Endodermal cell (in vitro differentiated cells): ENCODE measurements around the gene CPAMD8. TPM values are rescaled to one million over a fixed set of nuclear protein-coding genes. Genes with fewer than 3 reads are reported as not detected.
A peak's percentile ranks its signal among the peaks of the same experiment; 100 is the strongest.

Source experiments
- DNase-seq: peaks from one replicate; pipeline ENCODE4 v3.0.0-alpha.2; 2017
- H3K27ac ChIP-seq: 2 replicates; pipeline ENCODE4 v1.5.1; 2013; ENCODE audit warnings: mild to moderate bottlenecking, low read depth, low read length, moderate library complexity
- H3K27me3 ChIP-seq: 2 replicates; pipeline ENCODE4 v1.6.1; 2013; ENCODE audit warnings: mild to moderate bottlenecking, low read length, moderate library complexity; ENCODE audit not compliant: insufficient read depth, control insufficient read depth, poor library complexity, severe bottlenecking
- H3K36me3 ChIP-seq: 2 replicates; pipeline ENCODE4 v1.7.0; 2013; ENCODE audit warnings: mild to moderate bottlenecking, low read length, moderate library complexity; ENCODE audit not compliant: control insufficient read depth, insufficient read depth
- H3K4me1 ChIP-seq: one replicate; pipeline ENCODE4 v1.7.0; 2013; ENCODE audit warnings: low read length; ENCODE audit not compliant: control insufficient read depth, insufficient read depth
- H3K4me3 ChIP-seq: 2 replicates; pipeline ENCODE4 v1.5.1; 2013; ENCODE audit warnings: mild to moderate bottlenecking, low read length, moderate library complexity
- H3K9ac ChIP-seq: 2 replicates; pipeline ENCODE4 v1.6.1; 2013; ENCODE audit warnings: mild to moderate bottlenecking, low read length, moderate library complexity; ENCODE audit not compliant: poor library complexity, severe bottlenecking; ENCODE audit errors: extremely low read depth
- H3K9me3 ChIP-seq: 2 replicates; pipeline ENCODE4 v1.6.1; 2013; ENCODE audit warnings: mild to moderate bottlenecking, low read length, moderate library complexity; ENCODE audit not compliant: control insufficient read depth
- H3K27ac Mint-ChIP-seq: 2 replicates; pipeline ENCODE4 v1.8.0; 2020; ENCODE audit warnings: mixed read lengths
- H3K27me3 Mint-ChIP-seq: 2 replicates; pipeline ENCODE4 v1.8.0; 2021; ENCODE audit warnings: mild to moderate bottlenecking, mixed read lengths; ENCODE audit not compliant: insufficient read depth
- H3K36me3 Mint-ChIP-seq: 2 replicates; pipeline ENCODE4 v1.8.0; 2020; ENCODE audit warnings: low read depth, mixed read lengths
- H3K4me1 Mint-ChIP-seq: 2 replicates; pipeline ENCODE4 v1.8.0; 2020; ENCODE audit warnings: mixed read lengths
- H3K4me3 Mint-ChIP-seq: 2 replicates; pipeline ENCODE4 v1.8.0; 2020; ENCODE audit warnings: mild to moderate bottlenecking, moderate library complexity, mixed read lengths
- H3K9me3 Mint-ChIP-seq: 2 replicates; pipeline ENCODE4 v1.8.0; 2020; ENCODE audit warnings: mild to moderate bottlenecking, mixed read lengths
- CTCF ChIP-seq: fragments of 200-600 bp; sonication (generic); conservative IDR thresholded peaks from 2 replicates; pipeline ENCODE4 v1.5.0; 2021; ENCODE audit warnings: antibody characterized with exemption, mild to moderate bottlenecking
- WGBS, 2 experiments: methylation state at CpG; one replicate each; pipeline versions ENCODE4 v1.1.5 to v1.1.7; 2013; ENCODE audit warnings: missing lambda C conversion rate in 2 of 2, mixed read lengths in 1 of 2; ENCODE audit not compliant: insufficient coverage in 1 of 2, insufficient read length in 1 of 2; 5-methylcytosine and 5-hydroxymethylcytosine counted together
- total RNA-seq, 2 donors: library from RNA; stranded (reverse); fragmentation: NEBNext Ultra II Directional in 1 of 2; extraction: Animal tissue kit (Norgen Biotek cat#: 25700) in 1 of 2; gene quantifications; 2 replicates in 1 of 2; 3 replicates in 1 of 2; pipeline ENCODE4 v1.2.1, GENCODE V29; 2021

Gene CPAMD8
- total RNA-seq, 2 donors from 2014 or later = 19.7 to 22.9 TPM

- no peak for TF ChIP-seq CTCF
- H3K27me3 ChIP-seq = no peaks in the 10 kb centered on the region
- Mint-ChIP-seq H3K27me3 (no peaks in the 10 kb centered on the region), H3K9me3 (no peaks in the 10 kb centered on the region), H3K4me1 (no peaks in the 10 kb centered on the region), H3K27ac (no peak overlapping the region), H3K4me3 (no peak overlapping the region), H3K36me3 (no peaks in the 10 kb centered on the region)
- 59 to 87% methylated on average over 5 to 11 of the region's 11 CpGs for WGBS, 2 experiments
- peak overlapping the region; percentile 5 for H3K27ac ChIP-seq
- no peaks in the 10 kb centered on the region for H3K9me3 ChIP-seq
- no peak for DNase-seq
- no peaks in the 10 kb centered on the region for H3K36me3 ChIP-seq
- H3K4me1 ChIP-seq = no peaks in the 10 kb centered on the region
- H3K4me3 ChIP-seq = no peak overlapping the region
- H3K9ac ChIP-seq = no peak overlapping the region
Observed at GRCh38 chr19:17041976-17042375, 15.4 kb upstream of the CPAMD8 start.

GRCh38 chr19:17037966-17038500, 11.4 kb upstream of the CPAMD8 start:
- no peak for DNase-seq
- 85 to 88% methylated on average over 11 to 15 of the region's 15 CpGs for WGBS, 2 experiments
- H3K4me1 ChIP-seq = no peaks in the 10 kb centered on the region
- H3K4me3 Mint-ChIP-seq = no peak overlapping the region
- no peak overlapping the region for H3K27ac Mint-ChIP-seq
- no peaks in the 10 kb centered on the region for H3K27me3 ChIP-seq
- no peaks in the 10 kb centered on the region for H3K9me3 ChIP-seq
- no peak overlapping the region for H3K27ac ChIP-seq
- no peaks in the 10 kb centered on the region for H3K4me1 Mint-ChIP-seq
- no peak overlapping the region for H3K9ac ChIP-seq
- H3K4me3 ChIP-seq = no peak overlapping the region
- TF ChIP-seq CTCF = no peak
- H3K36me3 Mint-ChIP-seq = no peaks in the 10 kb centered on the region
- peaks cover 2% of the 10 kb centered on the region for H3K27me3 Mint-ChIP-seq
- no peaks in the 10 kb centered on the region for H3K36me3 ChIP-seq
- no peaks in the 10 kb centered on the region for H3K9me3 Mint-ChIP-seq

GRCh38 chr19:17037184-17037583, 10.6 kb upstream of the CPAMD8 start:
- no peak overlapping the region for H3K27ac ChIP-seq
- H3K27ac Mint-ChIP-seq = no peak overlapping the region
- whole genome bisulfite sequencing, 2 experiments = 91% methylated on average over 6 of the region's 6 CpGs; no CpG with 5 or more reads in 1 of the 2 experiments
- no peaks in the 10 kb centered on the region for H3K27me3 ChIP-seq
- DNase-seq = no peak
- no peaks in the 10 kb centered on the region for H3K36me3 Mint-ChIP-seq
- no peak for TF ChIP-seq CTCF
- H3K9me3 Mint-ChIP-seq = no peaks in the 10 kb centered on the region
- H3K4me3 Mint-ChIP-seq = no peak overlapping the region
- H3K9ac ChIP-seq = no peak overlapping the region
- no peaks in the 10 kb centered on the region for H3K4me1 Mint-ChIP-seq
- H3K4me3 ChIP-seq = no peak overlapping the region
- H3K27me3 Mint-ChIP-seq = peaks cover 2% of the 10 kb centered on the region
- no peaks in the 10 kb centered on the region for H3K9me3 ChIP-seq
- no peaks in the 10 kb centered on the region for H3K36me3 ChIP-seq
- H3K4me1 ChIP-seq = no peaks in the 10 kb centered on the region
